ENCODE data around the gene LRRC42.
A peak's percentile ranks its signal among the peaks of the same experiment; 100 is the strongest.
"Not testable (repeated sequence)": the region's sequence is repeated elsewhere in the genome, so short reads cannot be mapped to it uniquely, and the experiment has no call there.

The LRRC42 gene

DNA sequence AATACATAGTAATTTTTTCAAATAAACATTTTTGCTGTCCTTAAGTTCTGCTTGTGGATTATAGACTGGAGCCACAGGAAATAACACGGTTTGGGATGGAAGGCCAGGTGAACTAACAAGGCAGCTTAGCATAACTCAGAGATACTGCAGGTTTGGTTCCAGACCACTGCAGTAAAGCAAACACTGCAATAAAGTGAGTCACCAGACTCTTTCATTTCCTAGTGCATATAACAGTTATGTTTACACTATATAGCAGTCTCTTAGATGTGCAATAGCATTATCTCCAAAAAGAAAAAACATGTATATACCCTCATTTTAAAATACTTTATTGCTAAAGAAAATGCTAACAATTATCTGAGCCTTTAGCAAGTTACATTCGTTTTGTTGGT lies 22.0 kb downstream of the LRRC42 start:
- no peak for DNase-seq

DNA sequence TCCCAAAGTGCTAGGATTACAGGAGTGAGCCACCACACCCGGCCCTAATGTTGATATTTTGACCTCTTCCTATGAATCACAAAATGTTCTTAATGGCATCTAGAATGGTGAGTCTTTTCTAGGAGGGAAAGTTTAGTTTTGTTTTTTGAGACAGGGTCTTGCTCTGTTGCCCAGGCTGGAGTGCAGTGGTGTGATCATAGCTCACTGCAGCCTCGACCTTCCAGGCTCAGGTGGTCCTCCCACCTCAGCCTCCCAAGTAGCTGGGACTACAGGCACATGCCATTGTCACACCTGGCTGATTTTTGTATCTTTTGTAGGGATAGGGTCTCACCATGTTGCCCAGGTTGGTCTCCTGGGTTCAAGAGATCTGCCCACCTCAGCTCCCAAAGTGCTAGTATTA lies 23.2 kb downstream of the LRRC42 start:
- not testable (repeated sequence) for DNase-seq

DNA sequence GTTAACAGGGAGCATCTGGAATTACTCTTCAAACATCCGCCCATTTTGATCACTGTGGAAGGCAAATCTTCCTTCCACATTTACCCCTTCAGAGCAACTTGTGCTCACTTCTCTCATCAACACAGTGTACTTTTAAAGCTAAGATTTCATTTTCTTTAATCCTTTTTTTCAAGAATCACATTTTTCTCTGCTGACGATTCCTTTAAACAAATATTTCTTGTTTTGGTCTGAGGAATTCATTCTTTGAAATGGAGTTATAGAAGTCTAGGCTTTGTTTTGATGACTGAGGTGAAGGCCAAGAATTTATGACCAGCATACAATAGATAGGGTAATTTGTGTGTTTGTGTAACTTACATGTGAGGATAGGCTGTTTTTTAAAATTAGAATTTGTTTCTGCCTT lies 25.6 kb downstream of the LRRC42 start:
- DNase-seq: no peak

DNA sequence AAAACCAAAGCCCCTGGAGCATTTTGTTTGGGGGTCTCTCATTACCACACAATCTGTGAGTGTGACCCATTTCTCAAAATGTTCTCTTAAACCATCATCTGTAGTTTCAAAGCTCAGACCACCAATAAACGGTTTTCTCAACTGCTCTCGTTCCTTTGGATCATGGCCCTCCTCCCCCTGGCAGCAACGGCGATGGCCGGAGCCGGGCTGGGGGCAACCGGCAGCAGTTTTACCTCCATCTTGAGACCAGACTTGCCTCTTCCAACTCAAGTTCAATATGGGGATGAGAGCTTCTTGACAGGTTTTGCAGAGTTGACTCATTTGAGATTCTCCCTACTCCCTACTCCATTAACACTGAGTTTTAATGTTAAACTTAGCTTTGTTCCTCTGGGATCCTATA lies 29.7 kb downstream of the LRRC42 start:
- DNase-seq: no peak

DNA sequence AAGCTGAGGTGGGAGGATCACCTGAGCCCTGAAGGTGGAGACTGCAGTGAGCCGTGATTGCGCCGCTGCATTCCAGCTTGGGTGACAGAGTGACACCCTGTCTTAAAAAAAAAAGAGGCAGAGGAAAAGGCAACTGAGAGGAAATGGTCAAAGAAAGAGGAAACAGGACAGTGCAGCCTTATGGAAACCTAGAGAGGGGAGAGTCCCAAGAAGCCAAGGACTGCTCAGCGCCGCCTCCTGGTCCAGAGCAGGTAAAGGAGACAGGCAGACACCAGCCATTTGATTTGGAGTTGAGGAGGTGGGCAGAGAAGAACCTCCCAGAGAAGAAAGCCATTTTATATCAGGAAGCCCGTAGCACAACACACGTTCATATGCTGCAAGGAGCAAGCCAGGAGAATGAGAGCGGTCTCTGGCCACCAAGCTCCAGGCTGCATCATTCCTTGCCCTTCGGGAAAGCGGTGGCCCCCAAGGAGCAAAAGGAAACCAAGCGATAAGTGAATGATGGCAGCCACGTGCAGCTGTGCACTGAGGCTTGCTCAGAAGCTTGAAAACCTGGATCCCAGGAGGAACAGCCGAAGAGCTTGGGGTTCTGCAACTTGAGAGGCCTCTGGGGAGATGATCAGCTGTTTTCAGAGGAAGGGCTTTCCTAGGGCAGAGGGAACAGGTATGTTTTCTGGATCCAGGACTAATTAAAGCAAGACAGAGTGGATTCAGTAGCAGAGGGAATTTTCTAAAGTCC lies 33.7 kb downstream of the LRRC42 start:
- DNase-seq: peak; percentile 53

DNA sequence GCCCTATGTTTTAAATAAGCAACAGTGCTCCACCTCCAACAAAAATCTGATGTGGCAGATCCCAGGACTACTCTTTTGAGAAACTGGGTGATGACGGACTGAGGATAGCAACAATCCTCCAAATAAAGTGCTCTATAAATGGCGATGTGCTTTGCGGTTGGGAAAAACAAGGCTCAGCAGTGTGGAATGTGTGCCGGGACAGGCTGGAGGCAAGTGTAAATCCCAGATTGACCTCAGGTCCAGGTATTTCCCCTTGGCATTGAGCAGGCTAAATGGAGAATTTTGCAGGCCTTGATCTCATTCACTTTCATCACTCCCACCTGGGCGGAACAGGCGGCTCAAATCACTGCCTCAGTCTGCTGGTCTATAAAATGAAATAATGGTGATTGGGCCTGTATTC lies 35.1 kb downstream of the LRRC42 start:
- no peak for DNase-seq

DNA sequence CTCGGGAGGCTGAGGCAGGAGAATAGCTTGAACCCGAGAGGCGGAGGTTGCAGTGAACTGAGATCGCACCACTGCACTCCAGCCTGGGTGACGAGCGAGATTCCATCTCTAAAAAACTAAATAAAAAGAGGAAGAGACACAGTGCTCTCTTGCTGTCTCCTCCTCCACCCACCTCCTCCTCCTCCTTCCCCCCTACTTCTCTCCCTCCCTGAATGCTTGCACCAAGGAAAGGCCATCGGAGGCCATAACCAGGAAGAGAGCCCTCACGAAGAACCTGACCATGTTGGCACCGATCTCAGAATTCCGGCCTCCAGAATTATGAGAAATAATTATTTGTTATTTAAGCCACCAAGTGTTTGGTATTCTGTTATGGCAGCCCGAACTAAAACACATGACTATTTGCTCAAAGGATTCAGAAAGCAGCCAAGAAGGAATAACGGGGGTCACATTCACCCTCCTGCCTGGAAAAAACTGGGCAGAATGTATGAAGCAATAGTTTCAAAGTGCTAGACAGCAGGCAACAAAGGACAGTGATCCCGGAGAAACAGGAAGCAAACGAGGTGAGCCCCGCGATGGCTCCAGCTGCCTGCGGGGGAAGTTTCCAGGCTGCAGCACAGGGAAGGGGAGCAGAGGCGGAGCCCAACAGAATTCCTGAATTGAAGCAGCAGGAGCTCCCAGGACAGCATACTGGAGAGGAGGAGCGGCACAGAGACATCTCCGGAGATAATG lies 36.0 kb downstream of the LRRC42 start:
- peak; percentile 74 for DNase-seq

DNA sequence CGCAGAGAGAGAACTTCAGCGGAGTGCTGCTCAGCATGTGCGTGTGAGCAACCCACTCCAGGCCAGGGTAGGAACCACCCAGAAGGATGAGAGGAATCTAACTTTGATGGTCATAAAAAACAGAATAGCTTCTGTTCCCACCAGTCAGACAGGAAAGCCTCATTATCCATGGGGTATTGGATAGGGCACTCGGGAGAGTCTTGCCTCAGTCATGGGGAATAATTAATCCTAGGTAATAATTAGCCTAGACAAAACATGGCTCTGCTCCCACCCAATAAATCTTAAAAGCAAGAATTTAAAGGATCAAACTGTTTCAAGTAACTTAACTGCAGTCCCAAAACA lies 36.6 kb downstream of the LRRC42 start:
- no peak for DNase-seq

DNA sequence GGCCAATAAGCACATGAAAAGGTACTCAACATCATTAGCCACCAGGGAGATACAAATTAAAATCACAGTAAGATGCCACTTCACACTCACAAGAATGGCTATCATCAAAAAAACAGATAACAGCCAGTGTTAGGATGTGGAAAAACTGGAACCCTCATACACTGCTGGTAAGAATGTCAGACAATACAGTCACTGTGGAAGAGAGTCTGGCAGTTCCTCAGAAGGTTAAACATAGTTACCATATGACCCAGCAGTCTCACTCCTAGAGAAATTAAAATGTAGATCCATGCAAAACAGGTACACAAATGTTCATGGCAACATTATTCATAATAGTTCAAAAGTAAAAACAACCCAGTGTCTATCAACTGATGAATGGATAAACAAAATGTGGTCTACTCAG lies 38.6 kb downstream of the LRRC42 start:
- no peak for DNase-seq

DNA sequence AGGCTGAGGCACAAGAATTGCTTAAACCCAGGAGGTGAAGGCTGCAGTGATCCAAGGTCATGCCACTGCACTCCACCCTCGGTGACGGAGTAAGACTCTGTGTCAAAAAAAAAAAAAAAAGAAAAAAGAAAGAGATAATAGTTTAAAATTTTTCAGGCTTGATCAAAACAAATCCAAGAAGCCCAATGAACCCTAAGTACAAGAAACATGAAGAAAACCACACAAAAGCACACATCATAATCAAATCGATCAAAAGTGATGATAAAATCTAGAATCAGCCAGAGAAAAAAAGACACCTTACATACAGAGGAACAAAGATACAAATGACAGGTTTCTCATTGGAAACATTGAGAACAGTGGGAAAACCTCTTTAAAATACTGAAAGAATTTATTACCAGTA lies 40.3 kb downstream of the LRRC42 start:
- DNase-seq: no peak

DNA sequence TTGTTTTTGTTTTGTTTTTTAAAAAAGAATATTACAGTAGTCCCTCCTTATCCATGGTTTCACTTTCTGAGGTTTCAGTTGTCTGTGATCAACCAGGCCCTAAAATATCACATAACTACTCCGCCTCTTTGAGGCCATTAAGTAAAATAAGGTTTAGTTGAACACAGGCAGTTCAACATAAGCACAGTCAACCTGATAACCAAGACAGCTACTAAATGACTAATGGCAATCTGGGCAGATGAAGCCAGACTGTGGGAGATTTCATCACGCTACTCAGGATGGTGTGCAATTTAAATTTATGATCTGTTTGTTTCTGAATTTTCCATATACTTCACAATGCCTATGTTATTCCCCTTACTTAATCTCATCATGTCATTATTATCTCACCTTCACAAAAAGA lies 41.7 kb downstream of the LRRC42 start:
- DNase-seq: no peak

DNA sequence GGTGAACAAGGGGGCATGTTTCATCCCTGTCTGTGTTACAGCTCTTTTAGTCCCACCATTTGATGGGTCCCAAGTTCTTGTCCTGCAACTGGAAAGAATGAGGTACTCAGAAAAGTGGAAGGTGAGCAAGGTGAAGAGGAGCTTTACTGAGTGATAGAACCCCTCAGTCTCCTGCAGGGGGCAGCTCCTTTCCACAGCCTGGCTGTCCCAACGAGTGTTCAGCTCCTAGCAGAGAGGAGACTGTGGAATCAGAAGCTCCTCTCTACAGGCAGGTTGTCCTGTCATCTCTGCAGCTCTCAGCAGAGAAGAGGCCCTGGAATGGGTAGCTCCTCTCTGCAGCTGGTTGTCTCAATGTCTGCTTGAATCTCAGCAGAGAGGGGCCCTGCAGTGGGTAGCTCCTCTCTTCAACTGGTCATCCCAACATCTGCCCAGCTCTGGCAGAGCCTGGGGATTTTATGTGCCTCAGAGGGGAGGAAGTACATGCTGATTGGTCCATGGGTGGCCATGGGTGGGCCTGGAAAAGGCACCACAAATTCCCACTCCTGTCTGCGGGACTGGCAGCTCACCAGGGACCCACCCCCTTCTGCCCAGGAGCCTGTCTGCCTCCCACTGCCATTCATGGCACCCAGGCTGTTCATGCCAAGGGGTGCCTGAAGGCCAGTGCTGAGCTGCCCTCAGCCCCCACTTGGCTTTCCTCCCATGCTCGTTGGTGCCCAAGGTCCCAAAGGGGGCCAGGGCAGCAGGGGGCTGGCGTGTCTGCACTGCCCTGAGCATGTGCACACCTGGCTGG lies 46.1 kb downstream of the LRRC42 start:
- DNase-seq: peak; percentile 67

DNA sequence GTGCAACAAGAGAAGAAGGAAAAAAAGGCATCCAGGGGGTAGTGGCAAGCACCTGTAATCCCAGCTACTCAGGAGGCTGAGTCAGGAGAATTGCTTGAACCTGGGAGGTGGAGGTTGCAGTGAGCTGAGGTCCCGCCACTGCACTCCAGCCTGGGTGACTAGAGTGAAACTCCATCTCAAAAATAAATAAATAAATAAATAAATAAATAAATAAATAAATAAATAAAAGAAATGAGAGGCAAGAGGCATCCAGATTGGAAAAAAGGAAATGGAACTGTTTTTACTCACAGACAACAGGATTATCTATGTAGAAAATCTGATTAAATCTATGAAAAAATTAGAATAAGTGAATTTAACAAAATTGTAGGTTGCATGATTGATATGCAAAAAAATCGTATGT lies 48.4 kb downstream of the LRRC42 start:
- DNase-seq: not testable (repeated sequence)

DNA sequence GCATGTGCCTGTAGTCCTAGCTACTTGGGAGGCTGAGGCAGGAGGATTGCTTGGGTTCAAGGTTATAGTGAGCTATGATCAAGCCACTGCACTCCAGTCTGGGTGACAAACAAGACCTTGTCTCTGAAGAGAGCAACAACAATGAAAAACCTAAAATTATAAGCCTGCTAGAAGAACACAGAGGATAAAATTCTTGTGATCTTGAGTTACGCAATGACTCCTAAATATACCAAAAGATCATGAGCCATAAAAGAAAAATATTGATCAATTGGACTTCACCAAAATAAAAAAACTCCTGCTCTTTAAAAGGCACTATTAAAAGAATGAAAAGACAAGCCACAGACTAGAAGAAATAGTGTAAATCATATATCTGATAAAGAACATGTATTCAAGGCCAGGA lies 49.5 kb downstream of the LRRC42 start:
- no peak for DNase-seq

DNA sequence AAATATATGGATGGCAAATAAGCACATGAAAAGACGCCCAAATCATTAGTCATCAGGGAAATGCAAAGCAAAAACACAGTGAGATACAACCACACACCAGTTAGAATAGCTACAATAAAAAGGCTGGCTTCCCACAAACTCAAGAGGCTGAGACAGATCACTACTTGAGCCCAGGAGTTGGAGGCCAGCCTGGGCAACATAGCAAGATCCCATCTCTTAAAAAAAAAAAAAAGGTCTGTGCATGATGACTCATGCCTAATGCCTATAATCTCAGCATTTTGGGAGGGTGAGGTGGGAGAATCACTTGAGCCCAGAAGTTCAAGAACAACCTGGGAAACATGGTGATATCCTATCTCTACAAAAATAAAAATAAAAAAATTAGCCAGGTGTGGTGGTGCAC lies 52.1 kb downstream of the LRRC42 start:
- no peak for DNase-seq

DNA sequence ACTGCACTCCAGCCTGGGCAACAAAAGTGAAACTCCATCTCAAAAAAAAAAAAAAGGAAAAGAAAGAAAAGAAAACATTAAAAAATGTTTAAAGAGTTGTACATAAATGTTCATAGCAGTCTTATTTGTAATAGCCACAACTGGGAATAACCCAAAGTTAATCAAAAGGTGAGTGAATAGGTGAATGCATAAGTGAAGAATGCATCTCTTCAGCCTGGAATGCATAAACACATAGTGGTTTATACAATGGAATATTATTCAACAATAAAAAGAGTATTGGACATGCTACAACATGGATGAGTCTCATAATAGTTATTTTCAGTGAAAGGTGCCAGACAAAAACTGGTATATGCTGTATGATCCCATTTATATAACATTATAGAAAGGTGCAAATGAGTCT lies 53.8 kb downstream of the LRRC42 start:
- DNase-seq: no peak

DNA sequence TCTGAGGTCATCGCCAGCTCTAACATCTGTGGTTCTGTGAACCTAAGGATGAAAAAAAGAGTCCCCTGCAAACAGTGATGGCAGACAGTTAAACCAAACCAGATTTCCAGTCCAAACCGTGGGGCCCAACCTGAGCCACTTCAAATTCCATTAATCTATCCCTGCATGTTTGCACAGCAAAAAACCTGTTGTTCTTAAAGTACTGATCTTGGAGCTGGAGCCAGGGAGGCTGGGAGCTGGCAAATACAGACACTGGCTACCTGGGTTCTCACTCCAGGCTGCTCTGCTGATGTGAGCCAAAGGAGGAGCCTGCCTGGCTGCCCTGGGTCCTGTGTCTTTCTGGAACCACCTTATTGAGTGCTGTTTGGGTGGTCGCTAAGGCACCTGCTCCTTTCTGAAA lies 55.4 kb downstream of the LRRC42 start:
- no peak for DNase-seq

DNA sequence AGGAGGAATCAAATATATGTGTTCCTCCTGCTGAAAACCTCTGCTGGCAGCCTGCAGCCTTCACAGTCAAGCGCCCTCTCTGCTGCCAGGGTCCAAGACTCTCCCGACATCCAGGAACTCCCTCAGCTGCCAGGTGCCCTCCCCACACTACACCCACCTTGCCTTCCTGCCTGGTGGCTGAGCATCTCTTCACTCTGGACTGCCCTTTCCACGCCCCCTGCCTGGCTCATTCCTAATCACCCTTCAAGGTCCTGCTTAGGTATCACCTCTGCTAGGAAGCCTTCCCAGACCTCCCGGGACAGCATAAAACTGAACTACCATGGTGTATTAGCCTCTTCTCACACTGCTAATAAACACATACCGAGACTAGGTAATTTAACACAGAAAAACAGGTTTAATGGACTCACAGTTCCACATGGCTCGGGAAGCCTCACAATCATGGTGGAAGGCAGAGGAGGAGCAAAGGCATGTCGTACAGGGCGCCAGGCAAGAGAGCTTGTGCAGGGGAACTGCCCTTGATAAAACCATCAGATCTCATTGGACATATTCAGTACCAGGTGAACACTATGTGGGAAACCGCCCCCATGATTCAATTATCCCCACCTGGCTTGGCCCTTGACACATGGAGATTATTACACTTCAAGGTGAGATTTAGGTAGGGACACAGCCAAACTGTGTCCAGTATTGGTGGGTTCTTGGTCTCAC lies 56.5 kb downstream of the LRRC42 start:
- no peak for DNase-seq

DNA sequence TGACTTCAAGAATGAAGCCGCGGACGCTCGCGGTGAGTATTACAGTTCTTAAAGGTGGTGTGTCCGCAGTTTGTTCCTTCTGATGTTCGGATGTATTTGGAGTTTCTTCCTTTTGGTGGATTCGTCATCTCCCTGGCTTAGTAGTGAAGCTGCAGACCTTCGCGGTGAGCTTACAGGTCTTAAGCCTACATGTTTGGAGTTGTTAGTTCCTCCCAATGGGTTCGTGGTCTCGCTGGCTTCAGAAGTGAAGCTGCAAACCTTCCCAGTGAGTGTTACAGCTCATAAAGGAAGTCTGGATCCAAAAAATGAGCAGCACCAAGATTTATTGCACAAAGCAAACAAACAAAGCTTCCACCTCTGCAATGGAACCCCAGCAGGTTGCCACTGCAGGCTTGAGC lies 57.1 kb downstream of the LRRC42 start:
- DNase-seq: no peak

DNA sequence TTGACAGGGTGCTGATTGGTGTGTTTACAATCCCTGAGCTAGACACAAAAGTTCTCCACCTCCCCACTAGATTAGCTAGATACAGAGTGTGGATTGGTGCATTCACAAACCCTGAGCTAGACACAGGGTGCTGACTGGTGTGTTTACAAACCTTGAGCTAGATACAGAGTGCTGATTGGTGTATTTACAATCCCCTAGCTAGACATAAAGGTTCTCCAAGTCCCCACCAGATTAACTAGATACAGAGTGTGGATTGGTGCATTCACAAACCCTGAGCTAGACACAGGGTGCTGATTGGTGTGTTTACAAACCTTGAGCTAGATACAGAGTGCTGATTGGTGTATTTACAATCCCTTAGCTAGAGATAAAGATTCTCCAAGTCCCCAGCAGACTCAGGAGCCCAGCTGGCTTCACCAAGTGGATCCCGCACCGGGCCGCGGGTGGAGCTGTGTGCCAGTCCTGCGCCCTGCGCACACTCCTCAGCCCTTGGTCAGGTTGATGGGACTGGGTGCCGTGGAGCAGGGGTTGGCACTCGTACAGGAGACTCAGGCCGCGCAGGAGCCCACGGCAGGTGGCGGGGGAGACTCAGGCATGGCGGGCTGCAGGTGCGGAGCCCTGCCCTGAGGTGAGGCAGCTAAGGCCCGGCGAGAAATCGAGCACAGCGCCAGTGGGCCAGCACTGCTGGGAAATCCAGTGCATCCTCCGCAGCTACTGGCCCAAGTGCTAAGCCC lies 57.8 kb downstream of the LRRC42 start:
- not testable (repeated sequence) for DNase-seq

DNA sequence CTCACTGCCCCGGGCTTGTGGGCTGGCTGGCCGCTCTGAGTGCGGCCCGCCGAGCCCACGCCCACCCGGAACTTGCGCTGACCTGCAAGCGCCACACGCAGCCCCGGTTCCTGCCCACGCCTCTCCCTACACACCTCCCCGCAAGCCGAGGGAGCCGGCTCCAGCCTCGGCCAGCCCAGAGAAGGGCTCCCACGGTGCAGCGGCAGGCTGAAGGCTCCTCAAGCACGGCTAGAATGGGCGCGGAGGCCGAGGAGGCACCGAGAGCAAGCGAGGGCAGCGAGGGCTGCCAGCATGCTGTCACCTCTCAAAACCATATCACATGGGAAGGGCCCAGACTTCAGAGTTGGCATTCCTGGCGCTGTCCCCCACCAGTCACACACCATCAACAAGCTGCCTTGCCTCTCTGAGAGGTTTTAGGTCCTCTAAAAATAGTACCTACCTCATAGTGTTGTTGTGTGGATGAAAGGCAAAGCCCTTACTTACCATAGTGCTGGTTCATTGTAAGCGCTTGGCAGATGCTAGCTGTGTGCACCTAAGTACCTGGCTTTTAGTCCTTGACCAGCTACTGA lies 58.4 kb downstream of the LRRC42 start:
- DNase-seq: peak; percentile 14

DNA sequence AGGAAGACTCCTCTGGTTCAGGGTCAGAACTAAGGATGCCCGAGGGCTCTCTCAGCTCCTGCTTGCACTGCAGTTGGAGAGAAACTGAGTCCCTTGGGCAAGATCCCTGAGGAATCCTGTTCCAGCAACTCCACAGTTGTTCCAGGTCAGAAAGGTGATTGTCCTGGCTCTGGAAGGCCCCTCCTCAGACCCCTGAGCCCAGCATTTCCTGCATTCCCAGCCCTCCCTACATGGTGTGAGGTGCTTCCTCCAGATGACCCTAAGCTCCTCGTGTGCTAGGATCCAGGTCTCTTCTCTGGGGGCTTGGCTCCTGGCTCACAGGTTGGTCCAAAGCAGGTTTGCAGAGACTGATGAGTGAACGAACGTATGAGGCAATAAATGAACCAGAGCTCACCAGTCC lies 60.4 kb downstream of the LRRC42 start:
- no peak for DNase-seq

Data from islet precursor cell (in vitro differentiated cells).